Liver (tissue), 3 donors: ENCODE results near the gene WIF1.

Experiments
- ATF3 ChIP-seq: IDR thresholded peaks from 2 replicates; pipeline ENCODE4 v1.6.1; 2016; ENCODE audit warnings: antibody characterized with exemption
- CTCF ChIP-seq: fragments of 150-350 bp; IDR thresholded peaks from 2 replicates; pipeline ENCODE4 v1.5.1; 2017; ENCODE audit warnings: improper control_type of control experiment, low read depth, low read length; ENCODE audit not compliant: missing input control
- EGR1 ChIP-seq, 2 donors: IDR thresholded peaks; 2 replicates each; pipeline ENCODE4 v1.6.1; 2016 to 2018; ENCODE audit warnings: antibody characterized with exemption in 2 of 2, low read depth in 2 of 2
- FOXA1 ChIP-seq: IDR thresholded peaks from 2 replicates; pipeline ENCODE4 v1.6.1; 2016; ENCODE audit warnings: antibody characterized with exemption
- GABPA ChIP-seq, 2 donors: IDR thresholded peaks in 1 of 2; conservative IDR thresholded peaks in 1 of 2; 2 replicates each; pipeline ENCODE4 v1.6.1; 2016; ENCODE audit warnings: antibody characterized with exemption in 2 of 2, mild to moderate bottlenecking in 1 of 2, moderate library complexity in 1 of 2
- HNF4G ChIP-seq: IDR thresholded peaks from 2 replicates; pipeline ENCODE4 v1.6.1; 2016; ENCODE audit warnings: antibody characterized with exemption
- JUND ChIP-seq, 2 donors: IDR thresholded peaks; 2 replicates each; pipeline ENCODE4 v1.6.1; 2016; ENCODE audit warnings: antibody characterized with exemption in 2 of 2
- MAX ChIP-seq: IDR thresholded peaks from 2 replicates; pipeline ENCODE4 v1.6.1; 2016; ENCODE audit warnings: antibody characterized with exemption
- RAD21 ChIP-seq, 2 donors: IDR thresholded peaks; 2 replicates each; pipeline ENCODE4 v1.6.1; 2016; ENCODE audit warnings: antibody characterized with exemption in 2 of 2, mild to moderate bottlenecking in 2 of 2
- REST ChIP-seq: IDR thresholded peaks from 2 replicates; pipeline ENCODE4 v1.6.1; 2016; ENCODE audit warnings: antibody characterized with exemption, mild to moderate bottlenecking
- SP1 ChIP-seq: IDR thresholded peaks from 2 replicates; pipeline ENCODE4 v1.6.1; 2018; ENCODE audit warnings: antibody characterized with exemption, mild to moderate bottlenecking
- TAF1 ChIP-seq: conservative IDR thresholded peaks from 2 replicates; pipeline ENCODE4 v1.6.1; 2016; ENCODE audit warnings: antibody characterized with exemption, mild to moderate bottlenecking
- YY1 ChIP-seq: IDR thresholded peaks from 2 replicates; pipeline ENCODE4 v1.6.1; 2016; ENCODE audit warnings: antibody characterized with exemption, mild to moderate bottlenecking
- donor health status: healthy.
- donor health status: healthy.

GRCh38 chr12:65015850-65016249, 105.3 kb downstream of the WIF1 start:
- no peak for TF ChIP-seq CTCF
- no peak for TF ChIP-seq REST
- no peak for TF ChIP-seq ATF3
- no peak for TF ChIP-seq JUND (IDR thresholded peaks at IDR 0.05)
- no peak for TF ChIP-seq GABPA (IDR thresholded peaks at IDR 0.05 in 1 of 2, conservative IDR thresholded peaks at IDR 0.05 in 1 of 2)
- no peak for TF ChIP-seq EGR1 (IDR thresholded peaks at IDR 0.05; ENCODE audit: low read depth in 2 of 2)
- TF ChIP-seq FOXA1 = no peak
- TF ChIP-seq TAF1 = no peak
- no peak for TF ChIP-seq RAD21 (IDR thresholded peaks at IDR 0.05)
- no peak for TF ChIP-seq YY1
- no peak for TF ChIP-seq MAX
- TF ChIP-seq SP1 = no peak
- TF ChIP-seq HNF4G = no peak
